Stimulated activated CD4-positive, alpha-beta T cell treated with anti-CD3 and anti-CD28 coated beads, Interleukin-2, amount 100 ng/mL, for 4 hours (primary cell): Measurements from ENCODE around the gene PIP5K1B.

ENCODE experiments used
- DNase-seq: peaks from one replicate; pipeline ENCODE4 v3.0.0-alpha.2; 2020; ENCODE audit warnings: low read depth

Gene PIP5K1B

GRCh38 chr9:68777070-68777763, 72.2 kb downstream of the PIP5K1B start:
- DNase-seq = no peak

DNA sequence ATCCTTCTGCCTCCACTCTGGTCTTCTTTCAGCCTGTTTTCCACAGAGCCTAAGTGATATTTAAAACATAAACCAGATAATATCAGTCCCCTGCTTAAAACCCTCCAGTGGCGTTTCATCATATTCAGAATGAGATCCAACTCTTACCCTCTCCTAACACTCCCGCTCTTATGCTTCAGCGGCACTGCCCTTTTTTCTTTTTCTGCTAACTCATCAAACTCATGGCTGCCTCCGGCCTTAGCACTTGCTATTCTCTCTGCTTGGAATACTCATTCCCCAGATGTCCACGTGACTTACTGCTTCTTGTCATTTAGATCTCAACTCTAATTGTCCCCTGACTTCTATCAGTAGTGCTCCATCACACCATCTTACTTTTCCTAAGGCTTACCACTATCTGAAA, 73.6 kb downstream of the PIP5K1B start:
- no peak for DNase-seq

GRCh38 chr9:68779558-68780379, 74.7 kb downstream of the PIP5K1B start:
- peak; percentile 90 for DNase-seq

DNA sequence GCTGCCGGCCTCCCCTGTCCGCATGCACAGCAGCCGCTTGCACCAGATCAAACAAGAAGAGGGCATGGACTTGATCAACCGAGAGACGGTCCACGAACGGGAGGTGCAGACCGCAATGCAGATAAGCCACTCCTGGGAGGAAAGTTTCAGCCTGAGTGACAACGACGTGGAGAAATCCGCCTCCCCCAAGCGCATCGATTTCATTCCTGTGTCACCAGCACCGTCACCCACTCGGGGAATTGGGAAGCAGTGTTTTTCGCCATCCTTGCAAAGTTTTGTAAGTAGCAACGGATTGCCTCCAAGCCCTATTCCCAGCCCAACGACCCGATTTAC, 75.3 kb downstream of the PIP5K1B start:
- no peak for DNase-seq

- no peak for DNase-seq
Observed at GRCh38 chr9:68780720-68781119, 75.7 kb downstream of the PIP5K1B start.

- DNase-seq = no peak
Observed at GRCh38 chr9:68781928-68782327, 76.9 kb downstream of the PIP5K1B start.

- DNase-seq = no peak
Observed at GRCh38 chr9:68782546-68782945, 77.5 kb downstream of the PIP5K1B start.

DNA sequence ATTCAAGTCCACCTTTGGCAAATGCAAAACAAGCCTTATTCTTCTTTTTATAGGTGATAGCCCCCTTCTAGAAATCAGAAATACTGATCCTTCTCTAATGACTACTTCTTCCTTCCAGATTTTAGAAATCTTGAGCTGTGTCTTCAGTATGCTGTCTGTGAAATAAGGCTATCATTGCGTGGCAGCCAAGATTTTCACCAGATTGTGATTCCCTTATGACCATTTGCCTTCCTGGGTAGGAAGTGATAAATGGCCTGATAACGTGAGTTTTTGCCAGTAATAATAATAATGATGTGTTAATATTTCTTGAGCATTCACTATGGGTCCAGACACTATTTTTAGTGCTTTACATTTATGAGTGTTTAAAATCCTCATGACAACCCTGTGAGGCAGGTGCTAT, 80.9 kb downstream of the PIP5K1B start:
- no peak for DNase-seq

GRCh38 chr9:68791169-68791568, 86.1 kb downstream of the PIP5K1B start:
- DNase-seq = no peak

- DNase-seq = no peak
Observed at GRCh38 chr9:68793605-68794343, 88.7 kb downstream of the PIP5K1B start.

- no peak for DNase-seq
Observed at GRCh38 chr9:68794898-68795297, 89.9 kb downstream of the PIP5K1B start.

DNA sequence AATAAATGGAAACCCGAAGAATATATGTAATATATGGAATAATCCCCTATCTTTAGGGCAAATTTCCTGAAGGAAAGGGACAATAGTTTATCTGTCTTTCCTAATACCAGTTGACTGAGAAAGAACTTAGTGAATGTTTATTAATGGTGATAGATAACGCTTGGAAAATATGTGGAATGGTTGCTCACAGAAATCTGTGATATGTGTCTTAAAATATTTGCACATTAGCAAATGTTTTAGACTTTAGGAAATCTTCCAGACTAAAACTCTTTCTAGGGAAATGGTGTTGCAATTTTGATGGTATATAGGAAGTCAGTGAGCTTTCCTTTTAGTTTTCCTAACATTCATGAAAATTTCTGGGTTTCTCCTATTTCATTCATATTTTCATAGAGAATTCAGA, 90.4 kb downstream of the PIP5K1B start:
- DNase-seq = no peak

- no peak for DNase-seq
Observed at GRCh38 chr9:68797116-68797515, 92.1 kb downstream of the PIP5K1B start.

DNA sequence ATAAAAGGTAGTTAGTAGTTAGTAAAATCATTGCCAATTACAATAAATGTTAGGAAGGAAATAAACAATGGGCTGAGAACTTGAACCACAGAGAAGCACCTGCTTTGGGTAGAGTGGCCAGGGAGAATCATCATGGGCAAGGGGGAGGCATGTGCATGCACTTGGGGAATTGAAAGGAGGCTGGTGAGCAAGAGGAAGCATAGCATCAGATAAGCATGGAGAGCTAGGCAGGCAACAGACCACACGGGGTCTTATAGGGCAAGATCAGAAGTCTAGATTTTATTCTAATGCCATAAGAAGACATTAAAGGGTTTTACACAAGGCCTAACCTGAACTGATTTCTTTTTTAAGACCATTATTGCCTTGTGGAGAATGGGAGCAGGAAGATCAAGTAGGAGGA, 93.4 kb downstream of the PIP5K1B start:
- DNase-seq = no peak

- DNase-seq = no peak
Observed at GRCh38 chr9:68800836-68801235, 95.8 kb downstream of the PIP5K1B start.

DNA sequence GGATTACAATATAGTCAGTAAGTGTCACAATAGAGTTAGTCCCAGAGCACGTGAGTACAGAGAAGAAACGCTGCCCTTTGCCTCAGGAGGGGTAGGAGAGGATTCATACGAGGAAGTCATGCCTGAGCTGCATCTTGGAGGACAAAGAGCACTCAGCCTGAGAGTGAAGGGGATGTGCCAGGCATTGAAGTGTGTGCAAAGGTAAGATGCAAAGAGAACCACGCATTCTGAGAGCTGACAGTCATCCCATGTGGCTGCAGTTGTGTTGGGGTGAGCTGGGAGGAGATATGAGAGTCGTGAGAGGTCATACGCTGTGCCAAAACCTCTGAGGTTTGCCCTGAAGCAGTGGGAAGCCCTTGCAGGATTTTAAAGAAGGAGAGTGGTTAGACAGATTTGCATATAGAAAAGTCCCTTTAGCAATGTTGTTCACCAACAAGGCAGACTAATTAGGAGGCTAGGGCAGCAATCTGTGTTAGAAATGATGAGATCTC, 97.5 kb downstream of the PIP5K1B start:
- no peak for DNase-seq

- DNase-seq = no peak
Observed at GRCh38 chr9:68804911-68805889, 100.2 kb downstream of the PIP5K1B start.

GRCh38 chr9:68805890-68806517, 101.0 kb downstream of the PIP5K1B start:
- no peak for DNase-seq

DNA sequence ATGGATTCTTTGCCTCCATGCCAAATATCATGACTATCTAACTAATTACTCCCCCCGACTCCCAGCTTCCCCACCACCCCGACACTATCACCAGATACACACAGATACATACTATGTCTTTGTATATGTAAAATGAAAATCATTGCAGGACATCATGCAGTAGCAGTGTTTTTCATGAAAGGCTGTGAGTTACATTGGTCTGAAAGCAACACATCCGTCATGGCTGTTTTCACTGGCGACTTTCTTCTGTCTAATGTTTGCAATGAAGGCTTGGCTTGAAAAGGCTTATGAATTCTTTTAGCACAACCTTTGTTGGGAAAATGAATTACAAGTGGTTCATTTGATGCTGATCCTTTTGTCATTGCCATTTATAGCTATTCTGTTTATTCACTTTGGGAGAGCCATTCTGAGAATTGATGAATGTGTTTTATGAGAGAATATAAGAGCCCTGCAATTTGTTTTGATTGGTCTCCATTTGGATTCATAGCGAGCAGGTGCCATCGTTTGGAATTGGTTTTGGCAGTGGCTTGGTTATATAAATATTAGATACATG, 103.4 kb downstream of the PIP5K1B start:
- DNase-seq = no peak

DNA sequence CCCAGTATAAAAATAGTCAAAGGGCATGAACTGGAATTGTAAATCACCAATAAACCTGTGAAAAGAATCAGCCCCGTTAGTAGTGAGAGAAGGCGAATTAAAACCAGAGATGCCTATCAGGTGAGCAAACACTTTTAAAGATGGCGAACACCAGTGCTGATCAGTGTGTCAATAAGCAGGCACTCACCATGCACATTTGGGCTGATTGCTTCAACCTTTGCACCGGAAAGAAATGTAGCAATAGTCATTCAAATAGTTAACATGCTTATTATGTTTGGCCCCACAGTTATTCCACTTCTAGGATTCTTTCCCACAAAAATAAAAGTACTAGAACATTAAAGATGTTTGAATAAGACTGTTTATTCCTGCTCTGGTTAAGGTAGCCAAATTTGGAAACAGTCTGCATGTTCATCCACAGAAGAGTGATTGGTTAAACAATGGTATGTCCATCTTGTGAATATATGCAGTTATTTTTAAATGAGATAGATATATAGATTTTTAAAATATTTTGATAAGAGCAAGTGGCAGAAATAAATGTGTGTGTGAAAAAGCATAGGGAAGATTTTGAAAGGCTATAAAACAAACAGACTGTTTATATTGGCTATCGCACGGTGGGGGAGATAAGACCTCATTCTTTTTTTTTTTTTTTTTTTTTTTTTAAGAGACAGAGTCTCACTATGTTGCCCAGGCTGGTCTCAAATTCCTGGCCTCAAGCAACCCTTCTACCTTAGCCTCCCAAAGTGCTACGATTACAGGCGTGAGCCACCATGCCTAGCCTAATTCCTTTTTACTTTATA, 112.2 kb downstream of the PIP5K1B start:
- no peak for DNase-seq
